ENCODE measurements around the gene PUS1.

DNA sequence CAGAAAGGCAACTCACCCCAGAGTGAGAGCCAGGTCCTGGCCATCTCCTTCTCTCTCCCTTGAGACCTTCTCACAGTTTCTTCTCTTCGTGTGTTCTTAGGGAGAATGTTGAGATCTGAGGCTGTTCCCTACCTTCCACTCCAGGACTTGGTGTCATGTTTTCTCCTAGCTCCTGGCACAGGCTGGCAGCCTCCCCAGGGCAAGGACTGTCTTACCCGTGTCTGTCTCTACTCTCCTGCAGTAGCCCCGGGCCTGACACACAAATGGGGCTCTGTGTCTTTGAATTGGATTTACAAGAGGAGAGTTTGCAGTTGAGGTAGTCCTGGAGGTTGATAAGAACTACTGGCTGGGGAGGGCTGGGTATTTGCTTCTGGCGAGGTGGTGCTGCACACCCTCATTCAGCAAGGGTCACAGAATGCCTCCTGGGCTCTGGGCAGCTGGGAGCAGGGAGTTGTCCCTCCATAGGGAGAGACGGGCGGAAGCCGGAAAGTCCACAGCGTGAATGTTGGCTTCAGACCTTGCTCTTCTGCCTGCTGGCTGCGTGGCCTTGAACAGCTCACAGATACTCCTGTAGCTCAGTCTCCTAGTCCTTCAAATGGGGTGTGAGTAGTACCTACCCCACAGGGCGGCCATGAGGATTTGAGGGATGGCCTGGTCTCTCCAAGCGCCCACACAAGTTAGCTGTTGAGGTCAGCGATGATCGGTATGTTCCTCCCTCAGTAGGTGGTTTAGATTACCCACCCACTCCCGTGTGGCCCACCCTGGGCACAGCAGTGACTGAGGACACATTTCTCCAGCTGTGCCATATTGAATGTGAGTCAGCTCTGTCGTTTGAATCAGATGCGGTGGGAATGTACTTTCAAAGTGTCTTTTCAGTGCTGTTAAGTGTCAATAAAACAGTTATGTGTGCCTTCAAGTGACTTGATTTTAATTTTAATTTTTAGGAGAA is 30.8 kb downstream of the PUS1 start:
- TF ChIP-seq, protein P1, sequence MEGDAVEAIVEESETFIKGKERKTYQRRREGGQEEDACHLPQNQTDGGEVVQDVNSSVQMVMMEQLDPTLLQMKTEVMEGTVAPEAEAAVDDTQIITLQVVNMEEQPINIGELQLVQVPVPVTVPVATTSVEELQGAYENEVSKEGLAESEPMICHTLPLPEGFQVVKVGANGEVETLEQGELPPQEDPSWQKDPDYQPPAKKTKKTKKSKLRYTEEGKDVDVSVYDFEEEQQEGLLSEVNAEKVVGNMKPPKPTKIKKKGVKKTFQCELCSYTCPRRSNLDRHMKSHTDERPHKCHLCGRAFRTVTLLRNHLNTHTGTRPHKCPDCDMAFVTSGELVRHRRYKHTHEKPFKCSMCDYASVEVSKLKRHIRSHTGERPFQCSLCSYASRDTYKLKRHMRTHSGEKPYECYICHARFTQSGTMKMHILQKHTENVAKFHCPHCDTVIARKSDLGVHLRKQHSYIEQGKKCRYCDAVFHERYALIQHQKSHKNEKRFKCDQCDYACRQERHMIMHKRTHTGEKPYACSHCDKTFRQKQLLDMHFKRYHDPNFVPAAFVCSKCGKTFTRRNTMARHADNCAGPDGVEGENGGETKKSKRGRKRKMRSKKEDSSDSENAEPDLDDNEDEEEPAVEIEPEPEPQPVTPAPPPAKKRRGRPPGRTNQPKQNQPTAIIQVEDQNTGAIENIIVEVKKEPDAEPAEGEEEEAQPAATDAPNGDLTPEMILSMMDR (IDR thresholded peaks at IDR 0.05 in 2 of 3, conservative IDR thresholded peaks at IDR 0.05 in 1 of 3; ENCODE audit: borderline replicate concordance in 1 of 3, insufficient read depth in 1 of 3, low read depth in 2 of 3, low read length in 2 of 3) = no peak
- TF ChIP-seq POLR2A (IDR thresholded peaks at IDR 0.05; ENCODE audit: borderline replicate concordance, extremely low read depth, insufficient read depth, insufficient read length) = no peak
- no peak for TF ChIP-seq EGR1 (IDR thresholded peaks at IDR 0.05; ENCODE audit: low read depth)
- TF ChIP-seq, protein P2, sequence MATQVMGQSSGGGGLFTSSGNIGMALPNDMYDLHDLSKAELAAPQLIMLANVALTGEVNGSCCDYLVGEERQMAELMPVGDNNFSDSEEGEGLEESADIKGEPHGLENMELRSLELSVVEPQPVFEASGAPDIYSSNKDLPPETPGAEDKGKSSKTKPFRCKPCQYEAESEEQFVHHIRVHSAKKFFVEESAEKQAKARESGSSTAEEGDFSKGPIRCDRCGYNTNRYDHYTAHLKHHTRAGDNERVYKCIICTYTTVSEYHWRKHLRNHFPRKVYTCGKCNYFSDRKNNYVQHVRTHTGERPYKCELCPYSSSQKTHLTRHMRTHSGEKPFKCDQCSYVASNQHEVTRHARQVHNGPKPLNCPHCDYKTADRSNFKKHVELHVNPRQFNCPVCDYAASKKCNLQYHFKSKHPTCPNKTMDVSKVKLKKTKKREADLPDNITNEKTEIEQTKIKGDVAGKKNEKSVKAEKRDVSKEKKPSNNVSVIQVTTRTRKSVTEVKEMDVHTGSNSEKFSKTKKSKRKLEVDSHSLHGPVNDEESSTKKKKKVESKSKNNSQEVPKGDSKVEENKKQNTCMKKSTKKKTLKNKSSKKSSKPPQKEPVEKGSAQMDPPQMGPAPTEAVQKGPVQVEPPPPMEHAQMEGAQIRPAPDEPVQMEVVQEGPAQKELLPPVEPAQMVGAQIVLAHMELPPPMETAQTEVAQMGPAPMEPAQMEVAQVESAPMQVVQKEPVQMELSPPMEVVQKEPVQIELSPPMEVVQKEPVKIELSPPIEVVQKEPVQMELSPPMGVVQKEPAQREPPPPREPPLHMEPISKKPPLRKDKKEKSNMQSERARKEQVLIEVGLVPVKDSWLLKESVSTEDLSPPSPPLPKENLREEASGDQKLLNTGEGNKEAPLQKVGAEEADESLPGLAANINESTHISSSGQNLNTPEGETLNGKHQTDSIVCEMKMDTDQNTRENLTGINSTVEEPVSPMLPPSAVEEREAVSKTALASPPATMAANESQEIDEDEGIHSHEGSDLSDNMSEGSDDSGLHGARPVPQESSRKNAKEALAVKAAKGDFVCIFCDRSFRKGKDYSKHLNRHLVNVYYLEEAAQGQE (IDR thresholded peaks at IDR 0.05; ENCODE audit: low read depth) = no peak
- no peak for TF ChIP-seq ELF1 (IDR thresholded peaks at IDR 0.05; ENCODE audit: borderline replicate concordance, low read depth)

Data from HCT116 (cell line).